Fibroblast of villous mesenchyme (primary cell): ENCODE data around the gene CLDN15. TPM values are rescaled to one million over a fixed set of nuclear protein-coding genes. Genes with fewer than 3 reads are reported as not detected.

Experiments used
- DNase-seq: peaks from one replicate; pipeline ENCODE4 v3.0.0-alpha.2; 2010; ENCODE audit warnings: low read depth
- H3K4me3 ChIP-seq: 2 replicates; pipeline ENCODE4 v1.5.1; 2011; ENCODE audit warnings: low read depth, mild to moderate bottlenecking, low read length
- small RNA-seq: library from RNA; depleted of rRNA; stranded (forward); fragments of <200 nt; gene quantifications from one replicate; pipeline ENCODE3, GENCODE V24; 2012
- total RNA-seq: library from RNA; depleted of rRNA; stranded (reverse); fragments of >200 nt; gene quantifications from 2 replicates; pipeline ENCODE4 v1.2.3, GENCODE V29; 2012
- TF ChIP-seq, protein P1 (sequence below): IDR thresholded peaks from 2 replicates; pipeline ENCODE4 v1.5.1; 2012; ENCODE audit warnings: low read depth, mild to moderate bottlenecking, low read length; ENCODE audit not compliant: insufficient read depth

The CLDN15 gene
- total RNA-seq, 1 donor, result 4.7 TPM

DNA sequence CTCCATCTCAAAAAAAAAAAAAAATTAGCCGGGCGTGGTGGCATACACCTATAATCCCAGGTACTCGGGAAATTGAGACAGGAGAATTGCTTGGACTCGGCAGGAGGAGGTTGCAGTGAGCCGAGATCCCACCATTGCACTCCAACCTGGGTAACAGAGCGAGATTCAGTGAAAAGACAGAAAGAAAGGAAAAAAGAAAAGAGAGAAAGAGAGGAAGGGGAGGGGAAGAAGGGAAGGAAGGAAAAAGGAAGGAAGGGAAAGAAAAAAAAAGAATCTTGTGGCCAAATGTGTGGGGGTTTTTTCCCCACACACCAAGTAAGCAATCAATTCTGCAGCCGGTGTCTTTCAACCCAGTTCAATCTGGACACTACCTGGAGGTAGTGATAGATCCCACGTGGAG is 48.5 kb downstream of the CLDN15 start:
- no peak for DNase-seq
- TF ChIP-seq, protein P1, sequence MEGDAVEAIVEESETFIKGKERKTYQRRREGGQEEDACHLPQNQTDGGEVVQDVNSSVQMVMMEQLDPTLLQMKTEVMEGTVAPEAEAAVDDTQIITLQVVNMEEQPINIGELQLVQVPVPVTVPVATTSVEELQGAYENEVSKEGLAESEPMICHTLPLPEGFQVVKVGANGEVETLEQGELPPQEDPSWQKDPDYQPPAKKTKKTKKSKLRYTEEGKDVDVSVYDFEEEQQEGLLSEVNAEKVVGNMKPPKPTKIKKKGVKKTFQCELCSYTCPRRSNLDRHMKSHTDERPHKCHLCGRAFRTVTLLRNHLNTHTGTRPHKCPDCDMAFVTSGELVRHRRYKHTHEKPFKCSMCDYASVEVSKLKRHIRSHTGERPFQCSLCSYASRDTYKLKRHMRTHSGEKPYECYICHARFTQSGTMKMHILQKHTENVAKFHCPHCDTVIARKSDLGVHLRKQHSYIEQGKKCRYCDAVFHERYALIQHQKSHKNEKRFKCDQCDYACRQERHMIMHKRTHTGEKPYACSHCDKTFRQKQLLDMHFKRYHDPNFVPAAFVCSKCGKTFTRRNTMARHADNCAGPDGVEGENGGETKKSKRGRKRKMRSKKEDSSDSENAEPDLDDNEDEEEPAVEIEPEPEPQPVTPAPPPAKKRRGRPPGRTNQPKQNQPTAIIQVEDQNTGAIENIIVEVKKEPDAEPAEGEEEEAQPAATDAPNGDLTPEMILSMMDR, result no peak

DNA sequence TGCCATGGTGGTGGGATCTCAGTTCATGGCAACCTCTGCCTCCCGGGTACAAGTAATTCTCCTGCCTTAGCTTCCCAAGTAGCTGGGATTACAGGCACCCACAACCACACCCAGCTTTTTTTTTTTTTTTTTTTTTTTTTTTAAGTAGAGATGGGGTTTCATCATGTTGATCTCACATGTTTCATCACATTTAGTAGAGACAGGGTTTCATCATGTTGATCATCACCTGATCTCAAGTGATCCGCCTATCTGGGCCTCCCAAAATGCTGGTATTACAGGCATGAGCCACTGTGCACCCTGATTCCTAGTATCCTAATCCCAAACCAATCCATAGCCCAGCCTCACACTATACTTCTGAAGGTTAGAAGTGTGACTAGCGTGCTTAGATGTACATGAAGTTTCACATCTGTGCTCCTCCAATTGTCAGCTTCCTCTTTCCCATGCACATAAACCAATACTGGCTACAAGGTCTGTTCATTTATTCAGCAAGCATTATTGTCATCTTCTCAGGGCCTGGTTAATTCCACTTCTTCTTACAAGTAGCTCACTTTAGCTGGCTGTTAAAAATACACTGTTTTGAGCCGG is 50.7 kb downstream of the CLDN15 start:
- DNase-seq, result no peak
- TF ChIP-seq, protein P1, result no peak
- no peak overlapping the region for H3K4me3 ChIP-seq

More for the DNA sequence above, 48.5 kb downstream of the CLDN15 start:
- H3K4me3 ChIP-seq, result no peak overlapping the region

DNA sequence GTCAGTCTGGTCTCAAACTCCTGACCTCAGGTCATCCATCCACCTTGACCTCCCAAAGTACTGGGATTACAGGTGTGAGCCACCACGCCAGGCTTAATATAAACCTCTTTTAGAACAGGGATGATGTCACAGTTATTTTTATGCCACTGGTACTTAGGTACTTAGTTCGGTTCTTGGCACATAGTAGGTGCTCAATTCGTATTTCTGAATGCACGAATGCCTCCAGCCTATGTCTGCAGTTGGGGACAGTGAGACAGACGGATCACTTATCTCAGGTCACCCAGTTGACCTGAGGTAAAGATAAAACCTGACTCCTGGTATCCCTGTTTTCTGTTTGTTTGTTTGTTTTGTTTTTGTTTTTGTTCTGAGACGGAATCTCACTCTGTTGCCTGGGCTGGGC is 51.4 kb downstream of the CLDN15 start:
- TF ChIP-seq, protein P1, result no peak
- H3K4me3 ChIP-seq, result no peak overlapping the region
- DNase-seq, result no peak

DNA sequence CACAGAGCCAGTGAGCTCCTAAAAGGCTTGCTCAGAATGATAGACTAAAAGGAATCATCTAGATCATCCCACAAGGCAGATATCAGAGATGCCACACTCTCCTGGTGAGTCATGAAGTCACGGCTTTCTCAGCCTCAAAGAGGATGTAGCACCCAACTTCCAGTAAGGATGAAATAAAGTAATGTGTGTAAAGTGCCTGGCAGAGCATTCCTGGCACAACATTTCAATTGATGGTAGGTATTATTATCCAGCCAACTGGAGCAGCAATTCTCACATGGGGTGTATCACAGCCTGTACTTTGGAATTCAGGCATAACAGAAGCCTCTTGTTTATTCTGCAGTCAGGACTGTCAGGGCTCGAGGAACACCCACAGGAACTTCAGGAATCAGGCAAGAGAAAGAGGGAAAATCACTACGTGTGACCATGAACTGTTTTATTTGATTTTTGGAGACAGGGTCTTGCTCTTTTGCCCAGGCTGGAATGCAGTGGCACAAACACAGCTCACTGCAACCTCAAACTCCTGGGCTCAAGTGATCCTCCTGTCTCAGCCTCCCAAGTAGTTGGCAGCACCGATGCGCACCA is 52.3 kb downstream of the CLDN15 start:
- DNase-seq, result no peak
- no peak overlapping the region for H3K4me3 ChIP-seq
- TF ChIP-seq, protein P1, result no peak

Small RNA genes lying within 50 kb of the gene (small RNA-seq; reads per million reads assigned to genes)
- gene RNU6-1104P, result not detected

Other genes starting within 250 kb of the CLDN15 start
- gene MUC17, start 217.7 kb downstream of the CLDN15 start, total RNA-seq, result not detected in 2 replicates
- gene TRIM56, start 152.3 kb downstream of the CLDN15 start, total RNA-seq, result 11.0 and 16.0 TPM in 2 replicates
- gene SERPINE1, start 110.7 kb downstream of the CLDN15 start, total RNA-seq, result 700 and 921 TPM in 2 replicates
- 129 and 154 TPM in 2 replicates for gene AP1S1, start 83.3 kb downstream of the CLDN15 start, total RNA-seq
- under 0.01 TPM in 1 of 2 replicates, not detected in the other for gene VGF, start 72.2 kb downstream of the CLDN15 start, total RNA-seq
- gene NAT16, start 57.5 kb downstream of the CLDN15 start, total RNA-seq, result not detected in 2 replicates
- gene MOGAT3, start 36.8 kb downstream of the CLDN15 start, total RNA-seq, result not detected in 2 replicates
- gene PLOD3, start 20.2 kb downstream of the CLDN15 start, total RNA-seq, result 89.9 and 90.2 TPM in 2 replicates
- gene ZNHIT1, start 19.6 kb downstream of the CLDN15 start, total RNA-seq, result 75.6 and 92.1 TPM in 2 replicates
- 123 and 134 TPM in 2 replicates for gene FIS1, start 7.3 kb upstream of the CLDN15 start, total RNA-seq
- 25.5 and 26.4 TPM in 2 replicates for gene IFT22, start 84.0 kb upstream of the CLDN15 start, total RNA-seq
- not detected in 2 replicates for gene COL26A1, start 125.1 kb upstream of the CLDN15 start, total RNA-seq